HepG2 (cell line): ENCODE data around the gene FOXI2.

Experiments
- E2F1 ChIP-seq: sonication (generic); formaldehyde crosslinking; IDR thresholded peaks from 2 replicates; pipeline ENCODE4 v1.5.0; 2020; ENCODE audit warnings: missing genetic modification reagents
- EZH2 ChIP-seq: conservative IDR thresholded peaks from 2 replicates; pipeline ENCODE4 v1.6.1; 2012; ENCODE audit warnings: mild to moderate bottlenecking, low read depth, low read length, moderate library complexity
- FOXM1 ChIP-seq: sonication (generic); formaldehyde crosslinking; IDR thresholded peaks from 2 replicates; pipeline ENCODE4 v1.5.0; 2020; ENCODE audit warnings: missing genetic modification reagents
- IKZF4 ChIP-seq: sonication (generic); formaldehyde crosslinking; IDR thresholded peaks from 2 replicates; pipeline ENCODE4 v1.5.1; 2020; ENCODE audit warnings: borderline replicate concordance, mild to moderate bottlenecking, low read depth, missing genetic modification reagents; ENCODE audit errors: not compliant biosample characterization
- MED8 ChIP-seq: sonication (generic); formaldehyde crosslinking; IDR thresholded peaks from 2 replicates; pipeline ENCODE4 v1.8.1; 2023; ENCODE audit warnings: mild to moderate bottlenecking, missing genetic modification reagents; ENCODE audit not compliant: insufficient replicate concordance
- PHF8 ChIP-seq: sonication (generic); formaldehyde crosslinking; IDR thresholded peaks from 2 replicates; pipeline ENCODE4 v1.5.0; 2020; ENCODE audit warnings: missing genetic modification reagents
- POLR2A ChIP-seq, 2 experiments: IDR thresholded peaks; 2 replicates each; pipeline ENCODE4 v1.6.1; 2011; ENCODE audit warnings: low read depth in 2 of 2, low read length in 2 of 2, mild to moderate bottlenecking in 1 of 2, moderate library complexity in 1 of 2; ENCODE audit not compliant: insufficient read depth in 1 of 2
- RBAK ChIP-seq: sonication (generic); formaldehyde crosslinking; IDR thresholded peaks from 2 replicates; pipeline ENCODE4 v1.5.1; 2020; ENCODE audit warnings: mild to moderate bottlenecking, missing genetic modification reagents
- REST ChIP-seq, 2 experiments: IDR thresholded peaks; 2 replicates each; pipeline ENCODE4 v1.6.1; 2011 to 2012; ENCODE audit warnings: low read length in 2 of 2, borderline replicate concordance in 1 of 2, low read depth in 1 of 2, mild to moderate bottlenecking in 1 of 2, moderate library complexity in 1 of 2
- ZBED4 ChIP-seq: sonication (generic); formaldehyde crosslinking; IDR thresholded peaks from 2 replicates; pipeline ENCODE4 v1.4.0; 2020; ENCODE audit warnings: missing genetic modification reagents, borderline replicate concordance
- ZNF24 ChIP-seq: fragments of 450-650 bp; IDR thresholded peaks from 2 replicates; pipeline ENCODE4 v1.6.1; 2017; ENCODE audit warnings: antibody characterized with exemption, mild to moderate bottlenecking

GRCh38 chr10:127756264-127756663 lies 19.3 kb downstream of the FOXI2 start:
- TF ChIP-seq MED8 (CRISPR knock-in tag) (no peak), IKZF4 (CRISPR knock-in tag) (no peak), PHF8 (CRISPR knock-in tag) (no peak), ZNF24 (no peak), ZBED4 (CRISPR knock-in tag) (no peak), POLR2A (IDR thresholded peaks at IDR 0.05; ENCODE audit: insufficient read depth in 1 of 2, low read depth in 2 of 2, low read length in 2 of 2) (no peak), FOXM1 (no peak), RBAK (CRISPR knock-in tag) (no peak), EZH2 (no peak), E2F1 (no peak), REST (IDR thresholded peaks at IDR 0.05; ENCODE audit: borderline replicate concordance in 1 of 2, low read depth in 1 of 2, low read length in 2 of 2) (no peak)
